ENCODE results near the gene KRT81. TPM values are rescaled to one million over a fixed set of nuclear protein-coding genes. Genes with fewer than 3 reads are reported as not detected.
"Not testable (repeated sequence)": the region's sequence is repeated elsewhere in the genome, so short reads cannot be mapped to it uniquely, and the experiment has no call there.

Gene KRT81
- total RNA-seq, 1 donor from 2014 or later = not detected

- Mint-ChIP-seq H3K27me3 (peaks cover 64% of the 10 kb centered on the region), H3K9me3 (no peaks in the 10 kb centered on the region), H3K27ac (no peak overlapping the region), H3K36me3 (ENCODE audit: low read depth) (peaks cover 3% of the 10 kb centered on the region), H3K4me3 (no peak overlapping the region), H3K4me1 (peaks cover 7% of the 10 kb centered on the region)
- no peak for DNase-seq
- intact Hi-C loops (cut with micrococcal nuclease) = no loop called here
Observed at GRCh38 chr12:52312086-52312485, 20.8 kb upstream of the KRT81 start.

- Mint-ChIP-seq H3K9me3 (no peaks in the 10 kb centered on the region), H3K36me3 (ENCODE audit: low read depth) (peaks cover 3% of the 10 kb centered on the region), H3K27me3 (peaks cover 72% of the 10 kb centered on the region), H3K27ac (no peak overlapping the region), H3K4me1 (peaks cover 7% of the 10 kb centered on the region), H3K4me3 (no peak overlapping the region)
- no peak for DNase-seq
- intact Hi-C loops (cut with micrococcal nuclease) = no loop called here
Observed at GRCh38 chr12:52311285-52311648, 19.9 kb upstream of the KRT81 start.

- Mint-ChIP-seq H3K4me3 (no peak overlapping the region), H3K4me1 (peaks cover 9% of the 10 kb centered on the region), H3K27ac (no peak overlapping the region), H3K9me3 (no peaks in the 10 kb centered on the region), H3K27me3 (peaks cover 73% of the 10 kb centered on the region), H3K36me3 (ENCODE audit: low read depth) (peaks cover 3% of the 10 kb centered on the region)
- intact Hi-C loops (cut with micrococcal nuclease) = no loop called here
- no peak for DNase-seq
Observed at GRCh38 chr12:52310622-52311284, 19.4 kb upstream of the KRT81 start.

- intact Hi-C loops (cut with micrococcal nuclease) = no loop called here
Observed at GRCh38 chr12:52308806-52309425, 17.6 kb upstream of the KRT81 start.

GRCh38 chr12:52307836-52308805 is 16.8 kb upstream of the KRT81 start:
- Mint-ChIP-seq H3K4me3 (peak overlapping the region; percentile 73), H3K4me1 (peaks cover 21% of the 10 kb centered on the region), H3K36me3 (ENCODE audit: low read depth) (peaks cover 3% of the 10 kb centered on the region), H3K27ac (no peak overlapping the region), H3K27me3 (peaks cover 63% of the 10 kb centered on the region), H3K9me3 (no peaks in the 10 kb centered on the region)
- intact Hi-C loops (cut with micrococcal nuclease) = no loop called here
- peak; percentile 83 for DNase-seq

More at GRCh38 chr12:52308806-52309425, 17.6 kb upstream of the KRT81 start:
- Mint-ChIP-seq H3K4me3 (peak overlapping the region; percentile 73), H3K27ac (no peak overlapping the region), H3K4me1 (peaks cover 21% of the 10 kb centered on the region), H3K27me3 (peaks cover 69% of the 10 kb centered on the region), H3K36me3 (ENCODE audit: low read depth) (peaks cover 3% of the 10 kb centered on the region), H3K9me3 (no peaks in the 10 kb centered on the region)
- DNase-seq = no peak

GRCh38 chr12:52306731-52307130 is 15.4 kb upstream of the KRT81 start:
- H3K4me3 Mint-ChIP-seq = no peak overlapping the region
- peaks cover 51% of the 10 kb centered on the region for H3K27me3 Mint-ChIP-seq
- peaks cover 21% of the 10 kb centered on the region for H3K4me1 Mint-ChIP-seq
- H3K27ac Mint-ChIP-seq = no peak overlapping the region
- no peak for DNase-seq
- peaks cover 3% of the 10 kb centered on the region for H3K36me3 Mint-ChIP-seq (ENCODE audit: low read depth)
- H3K9me3 Mint-ChIP-seq = no peaks in the 10 kb centered on the region
- intact Hi-C loops (cut with micrococcal nuclease) = no loop called here

GRCh38 chr12:52305921-52306705 is 14.8 kb upstream of the KRT81 start:
- Mint-ChIP-seq H3K9me3 (no peaks in the 10 kb centered on the region), H3K4me1 (peaks cover 21% of the 10 kb centered on the region), H3K27me3 (peaks cover 45% of the 10 kb centered on the region)

GRCh38 chr12:52304941-52305411 is 13.6 kb upstream of the KRT81 start:
- H3K27ac Mint-ChIP-seq; H3K9me3 Mint-ChIP-seq; H3K36me3 Mint-ChIP-seq (ENCODE audit: low read depth); H3K4me3 Mint-ChIP-seq; intact Hi-C loops (cut with micrococcal nuclease): not testable (repeated sequence)
- peaks cover 35% of the 10 kb centered on the region for H3K27me3 Mint-ChIP-seq
- H3K4me1 Mint-ChIP-seq = peaks cover 21% of the 10 kb centered on the region
- DNase-seq = peak; percentile 73

More at GRCh38 chr12:52305921-52306705, 14.8 kb upstream of the KRT81 start:
- Mint-ChIP-seq H3K4me3 (no peak overlapping the region), H3K36me3 (ENCODE audit: low read depth) (peaks cover 3% of the 10 kb centered on the region), H3K27ac (no peak overlapping the region)
- intact Hi-C loops (cut with micrococcal nuclease) = no loop called here
- DNase-seq = no peak

GRCh38 chr12:52302242-52302914 is 11.0 kb upstream of the KRT81 start:
- Mint-ChIP-seq H3K27me3 (peaks cover 33% of the 10 kb centered on the region), H3K4me1 (peaks cover 14% of the 10 kb centered on the region)
- H3K9me3 Mint-ChIP-seq; H3K27ac Mint-ChIP-seq; DNase-seq; H3K4me3 Mint-ChIP-seq; H3K36me3 Mint-ChIP-seq (ENCODE audit: low read depth); intact Hi-C loops (cut with micrococcal nuclease): not testable (repeated sequence)

- intact Hi-C loops (cut with micrococcal nuclease); H3K27ac Mint-ChIP-seq; H3K36me3 Mint-ChIP-seq (ENCODE audit: low read depth); H3K4me3 Mint-ChIP-seq; DNase-seq; H3K9me3 Mint-ChIP-seq: not testable (repeated sequence)
- Mint-ChIP-seq H3K4me1 (peaks cover 14% of the 10 kb centered on the region), H3K27me3 (peaks cover 32% of the 10 kb centered on the region)
Observed at GRCh38 chr12:52301721-52302120, 10.4 kb upstream of the KRT81 start.

- H3K27me3 Mint-ChIP-seq = peaks cover 28% of the 10 kb centered on the region
- no peak for DNase-seq
- no peaks in the 10 kb centered on the region for H3K9me3 Mint-ChIP-seq
- no peak overlapping the region for H3K27ac Mint-ChIP-seq
- H3K4me3 Mint-ChIP-seq = no peak overlapping the region
- intact Hi-C loops (cut with micrococcal nuclease) = no loop called here
- no peaks in the 10 kb centered on the region for H3K36me3 Mint-ChIP-seq (ENCODE audit: low read depth)
- peaks cover 14% of the 10 kb centered on the region for H3K4me1 Mint-ChIP-seq
Observed at GRCh38 chr12:52300796-52301691, 9.7 kb upstream of the KRT81 start.

GRCh38 chr12:52298677-52299190 is 7.4 kb upstream of the KRT81 start:
- DNase-seq = no peak
- H3K9me3 Mint-ChIP-seq = no peaks in the 10 kb centered on the region
- H3K36me3 Mint-ChIP-seq (ENCODE audit: low read depth) = no peaks in the 10 kb centered on the region
- peaks cover 36% of the 10 kb centered on the region for H3K27me3 Mint-ChIP-seq
- H3K4me1 Mint-ChIP-seq = no peaks in the 10 kb centered on the region
- H3K4me3 Mint-ChIP-seq = no peak overlapping the region
- intact Hi-C loops (cut with micrococcal nuclease) = no loop called here
- no peak overlapping the region for H3K27ac Mint-ChIP-seq

Measured in activated CD4-positive, alpha-beta T cell treated with anti-CD3 and anti-CD28 coated beads, Interleukin-2, amount 10 ng/mL, durations not matched to agents 24 days and 14 days (primary cell).